Measurements from ENCODE around the gene IRF4.

IRF4 gene

DNA sequence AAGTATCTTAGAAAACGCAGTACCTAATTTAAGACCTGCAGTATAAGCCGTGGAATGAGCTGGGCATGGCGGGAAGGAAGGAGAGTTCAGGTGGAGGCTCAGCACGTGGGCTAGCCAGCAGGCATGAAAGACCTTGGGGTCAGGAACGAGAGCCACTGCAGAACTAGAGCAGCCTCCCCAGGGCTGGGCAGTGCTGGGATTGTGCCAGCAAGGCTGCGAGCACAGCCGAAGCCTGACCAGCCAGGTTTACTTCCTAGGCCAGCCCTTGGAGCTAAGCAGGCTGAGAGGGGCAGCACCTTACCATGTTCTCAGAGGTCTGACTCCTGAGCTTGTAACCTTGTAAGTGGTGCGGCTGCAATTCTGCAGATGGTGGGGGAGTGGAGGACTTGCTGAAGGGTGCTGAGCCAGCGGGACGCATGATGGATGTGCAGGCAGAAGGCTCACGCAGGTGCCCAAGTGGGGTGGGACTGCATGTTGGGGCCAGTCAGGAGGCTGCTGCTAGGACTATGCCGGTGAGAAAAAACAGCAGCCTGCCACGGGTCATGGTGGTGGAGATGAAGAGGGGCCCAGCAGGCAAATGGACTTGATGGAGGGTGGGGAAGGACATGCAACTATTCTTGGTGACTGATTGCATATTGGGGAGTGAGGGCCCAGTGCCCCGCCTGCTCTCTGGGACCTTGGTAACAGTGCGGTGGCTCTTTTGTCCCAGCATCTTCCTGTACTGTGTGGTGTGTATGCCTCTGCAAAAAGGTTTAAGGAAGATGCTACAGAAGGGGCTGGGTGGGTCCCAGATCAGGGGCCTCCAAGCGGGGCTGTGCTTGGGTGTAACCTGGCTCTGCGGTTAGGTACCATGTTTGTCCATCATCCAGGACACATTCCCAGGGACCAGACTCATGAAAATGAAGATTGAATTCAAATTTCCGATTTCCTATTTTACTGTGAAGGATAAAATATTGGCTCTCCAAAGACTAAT, 37.6 kb upstream of the IRF4 start:
- no peak for DNase-seq

DNA sequence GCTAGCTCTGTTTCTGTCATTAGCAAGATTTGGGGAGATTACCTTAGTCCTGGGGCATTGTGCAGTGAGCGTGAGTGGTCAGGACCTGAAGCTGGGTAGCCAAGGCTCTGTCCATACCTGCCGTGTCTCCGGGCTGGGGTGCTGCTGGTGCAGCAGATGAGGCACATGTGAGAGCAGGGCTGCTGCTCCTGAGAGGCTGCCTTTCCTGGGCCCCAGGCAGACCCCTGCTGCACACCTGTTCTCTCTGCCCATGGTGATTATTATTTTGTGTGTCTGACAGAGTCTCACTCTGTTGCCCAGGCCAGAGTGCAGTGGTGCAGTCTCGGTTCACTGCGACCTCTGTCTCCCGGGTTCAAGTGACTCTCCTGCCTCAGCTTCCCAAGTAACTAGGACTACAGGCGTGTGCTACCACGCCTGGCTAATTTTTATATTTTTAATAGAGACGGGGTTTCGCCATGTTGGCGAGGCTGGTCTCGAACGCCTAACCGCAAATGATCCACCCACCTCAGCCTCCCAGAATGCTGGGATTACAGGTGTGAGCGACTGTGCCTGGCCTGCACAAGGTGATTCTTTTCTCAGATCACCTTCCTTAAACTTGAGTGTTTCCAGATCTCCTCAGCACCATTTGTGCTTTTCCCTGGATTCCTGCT, 36.8 kb upstream of the IRF4 start:
- no peak for DNase-seq

DNA sequence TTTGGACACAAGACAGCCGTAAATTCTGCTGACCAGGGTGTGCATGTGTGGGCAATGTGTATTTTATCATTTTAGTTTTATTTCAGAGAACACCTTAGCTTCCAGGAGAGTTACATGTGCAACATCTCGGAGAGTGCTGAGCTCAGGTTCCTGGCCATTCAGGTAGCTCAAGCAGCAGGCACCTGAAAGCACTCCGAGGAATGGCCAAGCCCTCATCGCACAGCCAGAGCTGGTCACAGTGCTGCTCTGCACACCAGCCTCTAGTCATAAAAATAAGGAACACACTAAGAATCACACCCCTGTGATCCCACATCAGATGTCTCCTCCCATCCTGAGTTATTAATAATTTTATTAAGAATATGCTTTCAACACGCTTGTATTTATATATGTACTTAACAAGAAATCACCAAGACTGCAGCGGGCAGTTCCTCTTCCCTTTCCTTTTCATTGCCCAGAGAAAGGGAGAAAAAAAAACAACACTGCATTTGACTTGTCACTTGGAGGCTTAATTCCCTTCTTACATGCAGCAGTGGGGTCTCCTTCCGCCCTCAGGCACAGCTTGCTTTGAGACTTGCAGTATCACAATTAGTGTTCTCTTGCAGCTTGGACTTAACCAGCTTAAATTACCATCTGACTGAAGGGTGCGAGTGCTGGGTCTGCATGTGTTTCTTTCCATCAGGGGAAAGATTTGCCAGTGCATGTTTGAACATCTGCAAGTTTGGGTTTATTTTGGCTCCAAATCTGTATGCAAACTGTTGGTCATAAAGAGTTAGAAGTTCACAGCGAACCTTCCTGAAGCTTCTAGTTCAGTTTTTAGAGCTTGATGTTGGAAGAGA, 36.0 kb upstream of the IRF4 start:
- no peak for DNase-seq

DNA sequence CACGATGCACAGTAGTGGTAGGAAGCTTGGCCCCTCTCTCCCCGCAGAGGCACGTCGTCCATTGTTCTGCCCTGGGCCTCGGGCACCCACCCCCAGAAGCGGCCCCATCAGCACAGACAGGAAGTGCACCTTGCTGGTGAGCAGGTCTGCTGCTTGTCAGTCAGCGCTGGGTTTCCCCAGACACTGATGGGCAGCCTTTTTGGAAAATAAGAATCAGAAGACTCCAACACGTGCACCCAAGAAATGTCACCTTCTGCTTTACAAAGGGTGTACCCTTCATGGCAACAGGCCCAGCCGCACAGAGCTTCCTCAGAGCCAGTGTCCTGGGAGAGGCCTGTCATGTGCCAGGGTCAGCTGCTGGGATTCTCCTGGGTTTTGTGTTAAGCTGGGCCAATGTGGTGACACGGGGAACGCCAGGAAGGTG, 34.7 kb upstream of the IRF4 start:
- DNase-seq = no peak

DNA sequence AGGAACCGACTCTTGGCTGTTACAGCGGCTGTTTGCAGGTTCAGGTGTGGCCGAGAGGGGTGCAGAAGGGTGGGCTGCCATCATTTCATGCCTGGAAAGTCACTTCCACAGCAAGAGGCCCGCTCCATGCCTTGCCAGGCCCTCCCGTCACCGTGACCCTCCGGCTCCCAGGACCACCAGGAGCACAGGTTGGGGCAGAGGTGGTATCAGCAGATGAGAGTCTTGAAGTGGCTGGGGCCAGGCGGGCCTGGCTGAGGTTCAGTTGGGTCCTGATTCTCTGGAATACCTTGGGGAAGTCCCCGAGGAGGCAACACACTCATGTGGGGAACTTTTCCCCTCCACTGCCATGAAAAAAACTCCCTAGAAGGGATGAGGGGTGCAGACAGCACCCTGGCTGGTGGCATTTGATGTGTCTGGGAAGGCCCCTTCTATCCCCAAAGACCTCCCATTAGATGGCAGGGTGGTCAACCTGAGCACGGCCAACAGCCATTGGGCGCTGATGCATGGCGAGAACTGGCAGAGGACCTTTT, 34.2 kb upstream of the IRF4 start:
- no peak for DNase-seq

DNA sequence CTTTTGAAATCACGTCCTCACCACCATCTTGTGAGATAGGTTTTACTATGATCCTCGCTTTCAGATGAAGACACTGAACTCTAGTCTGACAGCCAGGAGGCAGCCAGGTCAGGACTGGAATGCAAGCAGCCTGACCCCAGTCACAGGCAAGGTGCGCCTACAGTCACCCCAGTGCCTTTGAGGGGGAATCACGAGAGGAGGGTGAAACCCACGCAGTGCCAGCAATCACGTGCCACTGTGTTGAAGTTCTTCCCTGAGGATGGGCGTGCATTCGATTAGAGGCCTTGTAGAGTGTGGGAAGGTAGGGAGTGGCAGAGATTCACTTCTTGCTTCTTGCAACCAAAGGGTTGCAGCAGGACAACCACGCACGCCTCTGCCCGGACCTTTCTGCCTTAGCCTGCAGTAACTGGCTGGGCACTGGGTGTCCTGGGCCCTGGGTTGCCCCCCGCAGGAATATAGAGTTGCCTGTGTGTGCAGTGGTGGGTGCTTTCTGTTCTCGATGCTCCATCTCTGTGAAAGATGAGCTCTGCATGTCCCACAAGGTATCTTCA, 33.7 kb upstream of the IRF4 start:
- no peak for DNase-seq

DNA sequence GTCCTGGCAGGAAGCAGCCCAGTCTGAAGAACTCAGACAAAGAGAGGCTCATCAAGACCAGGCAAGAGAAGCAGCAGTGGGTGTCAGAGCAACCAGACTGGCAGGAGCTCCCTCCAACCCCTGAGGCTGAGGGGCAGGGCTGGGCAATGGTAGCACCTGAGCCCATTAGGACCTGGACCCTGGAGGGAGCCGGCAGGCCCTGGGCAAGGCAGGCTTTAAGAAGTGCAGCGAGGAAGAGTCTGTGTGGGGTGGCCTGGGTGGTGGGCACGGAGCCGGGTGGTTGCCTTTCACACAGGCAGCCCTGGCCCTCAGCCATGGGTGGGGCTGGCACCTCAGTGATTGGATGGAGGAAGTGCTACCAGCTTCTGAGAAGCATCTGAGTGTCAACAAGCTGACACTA, 33.1 kb upstream of the IRF4 start:
- no peak for DNase-seq

DNA sequence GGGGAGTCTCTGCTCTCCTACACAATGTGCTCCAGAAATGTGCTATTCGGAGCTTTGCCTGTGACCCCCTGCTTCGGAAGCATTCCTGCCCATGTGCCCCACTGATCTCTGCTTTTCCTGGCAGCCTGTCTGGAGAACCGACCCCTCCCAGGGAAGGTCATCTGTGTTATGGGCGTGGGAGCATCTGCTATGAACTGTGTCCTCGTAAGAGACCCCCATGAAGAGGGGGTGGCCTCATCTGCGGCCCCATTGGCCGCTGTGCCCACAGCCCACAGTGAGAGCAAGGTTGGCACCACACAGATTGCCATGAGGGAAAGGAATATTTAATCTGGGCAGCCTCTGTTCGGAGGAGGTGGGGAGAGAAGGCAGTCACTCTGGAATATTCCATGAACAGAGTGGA, 32.7 kb upstream of the IRF4 start:
- no peak for DNase-seq

DNA sequence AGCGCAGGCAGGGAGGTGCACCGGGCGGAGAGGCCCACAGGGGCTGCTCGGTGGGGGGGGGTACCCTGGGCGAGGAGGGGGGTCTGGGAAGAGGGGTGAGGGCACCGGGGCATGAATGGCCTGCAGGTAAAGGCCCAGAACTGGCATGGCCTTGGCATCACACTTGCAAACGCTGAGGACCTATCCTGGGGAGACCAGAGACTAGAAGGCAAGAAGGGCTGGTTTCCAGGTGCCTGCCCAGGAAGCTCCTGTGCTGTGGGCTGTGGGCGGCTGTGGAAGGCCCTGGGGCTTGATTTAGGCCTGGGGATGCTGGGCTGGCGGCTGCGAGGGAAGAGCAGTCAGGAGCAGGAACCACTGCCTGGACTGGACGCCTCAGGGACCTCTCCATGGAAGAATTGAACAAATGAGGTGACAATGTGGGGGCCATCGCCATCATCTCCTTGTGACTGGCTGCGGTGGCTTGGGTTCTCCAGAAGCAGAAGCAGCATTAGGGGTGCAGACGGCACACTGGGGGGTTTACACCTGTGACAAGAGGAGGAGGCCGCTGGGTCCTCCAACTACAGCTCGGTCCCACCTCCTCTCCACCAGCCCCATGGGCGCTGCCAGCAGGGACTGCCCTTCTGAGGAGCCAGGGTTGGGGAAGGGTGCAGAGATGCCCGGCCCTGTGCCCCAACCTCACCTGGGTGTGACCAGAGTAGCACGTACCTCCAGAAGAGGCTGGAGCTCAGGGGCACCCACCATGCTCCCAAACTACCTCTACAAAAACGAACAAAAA, 32.1 kb upstream of the IRF4 start:
- DNase-seq = no peak

DNA sequence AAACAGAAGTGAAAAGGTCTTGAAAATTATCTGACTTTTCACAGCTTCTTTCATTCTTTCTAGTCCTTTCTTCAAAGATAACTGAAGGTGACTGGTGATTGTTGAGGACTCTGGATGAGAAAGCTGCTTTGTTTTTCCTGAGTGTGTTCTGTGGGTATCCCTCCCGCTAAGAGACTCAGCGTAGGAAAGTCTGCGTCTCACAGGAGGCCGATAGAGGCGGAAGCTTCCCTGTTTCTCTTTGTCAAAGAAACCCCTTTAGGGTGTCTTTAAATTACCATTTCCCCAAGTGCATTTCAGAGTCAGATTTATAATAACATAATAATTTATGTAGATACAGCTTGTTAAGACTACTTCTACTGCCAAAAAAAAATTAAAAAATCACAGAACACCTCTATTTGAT, 31.2 kb upstream of the IRF4 start:
- no peak for DNase-seq

DNA sequence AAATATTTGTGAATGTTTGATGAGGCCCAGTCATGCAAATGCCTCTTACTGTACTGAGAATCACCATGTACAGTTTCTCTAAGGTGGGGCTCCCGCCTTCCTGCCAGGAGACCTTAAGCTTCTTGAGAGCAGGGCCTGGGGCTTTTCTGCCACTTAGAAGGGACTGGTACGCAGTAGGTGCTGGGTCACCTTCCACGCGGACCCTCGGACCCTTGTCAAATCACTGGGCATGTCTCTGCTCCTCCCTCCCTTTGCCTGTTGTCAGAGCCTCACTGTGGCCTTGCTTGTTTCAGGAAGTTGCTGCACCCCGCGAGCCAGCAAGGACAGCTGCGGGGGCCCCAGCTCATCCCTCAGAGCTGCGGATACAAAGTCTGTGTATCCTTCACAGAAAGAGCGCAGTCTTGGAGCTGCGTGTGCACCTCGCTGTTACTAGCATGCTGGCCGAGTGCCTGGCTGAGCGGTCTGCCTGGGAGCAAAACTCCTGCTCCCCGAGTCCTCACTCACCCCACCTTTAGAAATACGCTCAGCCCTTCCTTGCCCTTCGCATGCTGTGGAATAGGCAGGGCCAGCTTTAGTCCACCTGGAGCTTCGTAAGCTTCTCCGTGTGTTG, 30.7 kb upstream of the IRF4 start:
- no peak for DNase-seq

DNA sequence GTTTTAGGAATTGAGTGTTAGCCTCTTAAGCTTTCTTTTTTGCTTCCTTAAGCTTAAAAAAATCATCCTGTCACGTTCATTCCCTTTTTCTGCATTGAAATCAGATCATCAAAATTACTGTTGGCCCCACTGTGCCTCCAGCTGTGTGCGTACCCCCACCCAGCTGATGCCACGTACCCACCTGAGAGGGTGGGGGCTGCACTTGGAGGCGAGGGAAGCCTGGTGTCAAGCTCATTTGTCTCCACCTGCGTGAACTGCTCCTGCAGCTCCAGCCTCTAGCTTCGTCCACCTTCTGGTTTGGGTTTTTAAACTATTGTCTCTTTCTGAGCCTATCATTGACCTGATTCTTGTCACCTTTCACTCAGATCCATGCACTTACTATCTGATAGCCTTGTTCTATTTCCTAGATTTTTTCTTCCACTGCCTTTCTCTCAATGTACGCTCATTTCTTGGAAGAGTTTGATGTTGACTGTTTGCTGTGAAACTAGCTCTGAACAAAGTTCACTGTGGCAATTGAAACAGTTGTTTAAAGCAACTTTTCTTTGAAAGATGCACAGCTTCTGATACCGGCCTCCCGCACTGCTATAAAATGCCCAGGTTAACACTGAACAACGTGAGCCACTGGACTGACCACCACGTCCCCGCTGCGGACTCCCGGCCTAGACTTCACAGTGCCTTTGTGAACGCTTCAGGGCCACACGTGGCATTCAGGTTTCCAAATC, 30.0 kb upstream of the IRF4 start:
- DNase-seq = no peak

DNA sequence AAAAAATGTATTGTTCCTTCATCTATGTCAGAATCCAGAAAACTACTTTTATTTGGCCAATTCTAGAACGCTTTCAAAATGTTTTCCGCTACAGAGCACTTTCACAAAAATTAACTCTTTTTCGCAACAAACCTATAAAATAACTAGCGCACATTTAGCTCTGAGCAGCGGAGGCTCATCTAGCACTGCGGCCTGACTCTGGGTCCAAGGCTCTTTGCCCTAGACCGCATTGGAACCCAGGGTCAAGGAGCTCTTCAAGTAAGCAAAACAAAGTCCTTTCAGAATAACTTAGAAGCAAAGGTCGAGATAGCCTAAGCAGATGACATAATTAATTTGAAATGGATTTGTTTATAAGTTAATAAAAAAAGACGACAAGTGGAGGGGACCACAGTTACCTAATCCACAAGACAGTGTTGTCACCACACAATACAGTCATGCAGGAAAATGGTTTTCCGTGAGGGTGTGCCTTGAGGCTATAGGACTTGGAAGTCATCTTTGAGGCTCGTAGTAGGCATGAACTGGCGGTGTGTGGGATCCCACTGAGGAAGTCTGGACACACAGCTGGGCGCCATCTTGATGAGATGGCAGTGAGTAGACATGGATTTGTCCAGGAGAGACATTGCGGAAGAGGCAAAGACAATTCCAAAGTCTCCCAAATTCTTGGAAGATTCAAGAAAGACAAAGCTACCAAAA, 29.2 kb upstream of the IRF4 start:
- no peak for DNase-seq

DNA sequence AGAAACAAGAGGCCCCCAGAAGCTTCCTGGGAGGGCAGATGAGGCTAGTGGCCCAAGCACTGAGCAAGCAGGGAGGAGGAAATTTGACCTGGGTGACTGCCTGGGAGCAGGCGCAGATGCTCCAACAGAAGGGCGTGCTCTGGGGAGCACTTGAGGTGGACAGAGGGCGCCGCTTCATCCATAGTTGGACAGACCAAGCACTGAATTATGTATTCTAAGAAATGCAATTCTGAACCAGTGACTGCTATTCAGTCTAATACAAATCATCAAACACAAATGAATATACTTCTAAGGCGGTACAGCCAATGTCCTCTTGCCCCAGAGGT, 28.7 kb upstream of the IRF4 start:
- no peak for DNase-seq

DNA sequence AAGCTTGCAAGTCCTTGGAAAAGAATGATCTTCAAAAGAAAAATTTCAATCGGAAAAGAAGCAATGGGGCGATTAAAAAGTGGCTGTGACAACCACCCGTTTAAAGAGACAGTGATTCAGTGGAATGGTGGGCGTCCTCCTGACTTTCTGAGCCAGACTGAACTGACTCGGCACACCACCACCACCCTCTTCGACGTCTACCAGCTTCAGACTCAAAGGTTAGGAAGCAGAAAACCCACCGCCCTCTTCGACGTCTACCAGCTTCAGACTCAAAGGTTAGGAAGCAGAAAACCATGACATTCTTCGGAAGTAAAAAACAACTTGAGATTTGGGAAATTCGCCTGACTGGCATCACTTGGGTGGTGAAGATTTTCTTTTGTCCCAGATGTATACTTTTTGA, 28.3 kb upstream of the IRF4 start:
- no peak for DNase-seq

DNA sequence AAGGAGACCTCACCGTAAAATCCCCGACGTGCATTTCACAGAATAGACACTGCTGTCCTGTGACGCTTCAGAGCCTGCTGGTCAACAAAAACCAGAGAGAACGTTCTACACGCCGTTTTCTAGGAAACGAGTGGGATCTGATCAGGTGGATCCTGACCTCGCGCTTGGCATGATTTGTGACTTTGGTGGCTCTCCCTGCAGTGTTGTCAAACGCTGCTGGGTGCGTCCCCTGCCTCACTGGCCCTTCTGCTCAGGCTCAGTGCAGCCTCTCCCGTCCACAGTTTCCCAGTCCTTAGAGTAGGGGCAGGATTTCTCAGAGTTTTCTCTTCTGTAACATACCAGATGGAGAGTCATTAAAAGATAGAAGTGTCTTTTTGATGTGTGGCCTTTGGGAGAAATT, 27.6 kb upstream of the IRF4 start:
- no peak for DNase-seq

DNA sequence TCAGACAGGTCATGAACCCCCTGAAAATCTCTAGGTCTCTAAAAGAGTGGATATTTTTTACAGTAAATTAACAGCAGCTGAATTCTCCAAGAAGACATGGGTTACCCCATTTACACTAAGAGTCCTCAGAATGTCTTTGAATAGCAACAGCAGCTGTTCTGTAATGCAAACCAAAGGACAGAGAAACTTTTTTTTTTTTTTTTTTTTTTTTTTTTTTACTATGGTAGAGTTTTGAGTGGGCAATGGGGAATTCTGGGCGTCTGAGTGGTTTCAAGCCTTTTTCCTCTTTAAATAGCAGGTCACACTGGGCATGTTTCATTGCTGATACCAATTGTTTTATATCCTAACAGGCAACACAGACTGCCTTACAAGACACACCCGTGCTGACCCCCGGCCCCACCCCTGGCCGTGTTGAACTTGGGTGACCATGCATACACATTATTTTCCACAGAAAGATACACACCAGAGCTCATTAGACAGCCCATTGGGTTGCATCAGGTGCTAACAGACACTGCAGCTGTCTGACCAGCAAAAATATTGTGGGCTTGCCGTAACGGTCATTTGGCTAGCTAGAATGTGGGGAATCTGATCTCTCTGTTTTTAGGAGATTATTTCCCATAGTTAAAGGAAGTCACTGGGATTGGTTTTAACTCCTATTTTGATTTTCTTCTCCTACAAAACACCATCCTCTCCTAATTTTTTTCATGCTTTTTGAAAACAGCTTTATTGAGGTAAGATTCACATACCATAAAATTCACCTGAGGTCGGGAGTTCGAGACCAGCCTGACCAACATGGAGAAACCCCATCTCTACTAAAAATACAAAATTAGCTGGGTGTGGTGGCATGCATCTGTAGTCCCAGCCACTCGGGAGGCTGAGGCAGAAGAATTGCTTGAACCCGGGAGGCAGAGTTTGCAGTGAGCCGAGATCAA, 26.7 kb upstream of the IRF4 start:
- DNase-seq = no peak

DNA sequence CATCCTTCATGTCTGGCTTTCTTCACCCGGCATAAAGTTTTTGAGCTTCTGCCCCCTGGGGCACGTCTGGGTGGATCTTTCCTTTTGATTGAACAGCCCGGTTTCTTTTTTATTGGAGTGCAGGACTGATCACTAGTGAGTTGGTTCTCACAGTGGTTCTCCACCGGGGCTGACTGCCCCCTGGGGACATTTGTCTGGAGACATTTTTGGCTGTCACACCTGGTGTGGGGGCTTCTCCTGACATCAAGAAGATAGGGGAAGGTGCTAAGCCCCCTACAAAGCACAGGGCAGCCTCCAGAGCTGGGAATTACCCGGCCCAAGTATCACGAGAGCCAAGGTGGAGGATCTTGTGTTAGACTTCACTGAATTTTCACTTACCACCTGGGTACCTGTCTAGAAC, 25.7 kb upstream of the IRF4 start:
- DNase-seq = no peak
